Measurements from ENCODE around the gene CDC45.

DNA sequence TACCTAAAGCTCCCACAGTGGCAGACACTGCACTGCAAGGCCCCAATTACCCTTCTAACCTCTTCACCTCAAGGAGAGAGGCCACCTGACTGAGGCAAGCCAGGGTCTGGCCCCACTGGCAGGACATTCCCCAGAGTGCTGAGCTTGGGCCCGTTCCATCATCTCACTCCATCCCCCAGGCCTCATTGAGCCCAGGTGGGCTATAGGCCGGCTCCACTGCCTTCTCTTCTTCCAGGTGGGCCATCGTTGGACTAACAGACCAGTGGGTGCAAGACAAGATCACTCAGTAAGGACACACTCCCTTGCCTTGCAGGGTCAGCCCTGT, 19.1 kb downstream of the CDC45 start:
- TF ChIP-seq ZNF274 (IDR thresholded peaks at IDR 0.05; ENCODE audit: low read depth, low read length) (no peak), YY1 (IDR thresholded peaks at IDR 0.05; ENCODE audit: insufficient read depth, insufficient read length) (no peak), SUZ12 (IDR thresholded peaks at IDR 0.05; ENCODE audit: extremely low read depth, insufficient read depth, insufficient read length) (no peak)

All from NT2/D1 (cell line).